Hepatocyte (in vitro differentiated cells): ENCODE results near the gene CTH.

ENCODE experiments used
- CTCF ChIP-seq: fragments of 200-600 bp; sonication (generic); IDR thresholded peaks from 2 replicates; pipeline ENCODE4 v1.5.1; 2016; ENCODE audit warnings: antibody characterized with exemption, mild to moderate bottlenecking; ENCODE audit not compliant: poor library complexity
- EZH2 ChIP-seq: fragments of 200-600 bp; sonication (generic); IDR thresholded peaks from 2 replicates; pipeline ENCODE4 v1.6.1; 2016; ENCODE audit warnings: antibody characterized with exemption, mild to moderate bottlenecking, borderline replicate concordance
- EZH2phosphoT487 ChIP-seq: fragments of 200-600 bp; sonication (generic); IDR thresholded peaks from one replicate; pipeline ENCODE4 v1.6.1; 2018; ENCODE audit warnings: antibody characterized with exemption, mild to moderate bottlenecking, low read depth, moderate library complexity; ENCODE audit not compliant: unreplicated experiment, severe bottlenecking

DNA sequence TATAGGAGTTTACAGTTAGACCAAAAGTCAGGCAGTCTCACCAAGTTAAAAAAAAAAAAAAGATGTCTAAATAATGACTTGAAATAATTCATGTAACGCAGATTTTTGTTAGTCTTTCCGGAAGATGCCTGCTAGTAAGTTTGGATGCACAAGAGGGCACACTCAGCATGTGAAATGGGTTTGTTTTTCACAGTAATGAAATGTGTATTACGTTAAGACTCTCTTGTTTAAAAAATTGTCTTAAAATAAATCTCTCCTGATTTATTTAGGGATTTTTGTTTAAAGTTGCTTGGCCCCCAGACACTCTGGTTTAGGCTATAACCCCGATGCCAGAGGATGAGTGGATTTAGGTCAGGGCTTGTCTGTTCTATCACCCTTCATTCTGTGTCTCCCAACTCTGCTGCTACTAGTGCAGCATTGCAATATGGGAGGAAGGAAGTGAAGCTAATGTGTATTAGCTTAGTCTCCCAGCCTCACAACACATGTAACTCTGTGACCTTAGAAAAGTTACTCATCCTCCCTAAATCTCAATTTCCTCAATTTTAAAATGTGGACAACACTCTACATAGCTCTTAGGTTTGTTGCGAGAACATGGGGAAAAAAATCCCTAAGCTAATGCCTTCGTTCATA lies 25.7 kb downstream of the CTH start:
- peak; percentile 56 for TF ChIP-seq CTCF
- no peak for TF ChIP-seq EZH2phosphoT487
- no peak for TF ChIP-seq EZH2
